RKO (cell line): ENCODE results near the gene SPAAR.
"Not testable (repeated sequence)": the region's sequence is repeated elsewhere in the genome, so short reads cannot be mapped to it uniquely, and the experiment has no call there.

Source experiments
- DNase-seq: peaks from one replicate; pipeline ENCODE4 v3.0.0-alpha.2; 2016; ENCODE audit warnings: low spot score

Gene SPAAR

GRCh38 chr9:35909274-35909673, at the start of gene SPAAR:
Gene SPAAR (plus strand): TSS chr9:35909490. CDS start chr9:35910464, 974 bp downstream.
- no peak for DNase-seq

GRCh38 chr9:35859990-35860339, 49.3 kb upstream of the SPAAR start:
- DNase-seq = no peak

- no peak for DNase-seq
Observed at GRCh38 chr9:35861161-35861897, 48.0 kb upstream of the SPAAR start.

GRCh38 chr9:35862328-35862727, 47.0 kb upstream of the SPAAR start:
- no peak for DNase-seq

- no peak for DNase-seq
Observed at GRCh38 chr9:35863583-35863982, 45.7 kb upstream of the SPAAR start.

- no peak for DNase-seq
Observed at GRCh38 chr9:35864695-35865255, 44.5 kb upstream of the SPAAR start.

- DNase-seq = no peak
Observed at GRCh38 chr9:35867538-35867937, 41.8 kb upstream of the SPAAR start.

GRCh38 chr9:35868933-35869332, 40.4 kb upstream of the SPAAR start:
- no peak for DNase-seq

- no peak for DNase-seq
Observed at GRCh38 chr9:35869621-35870216, 39.6 kb upstream of the SPAAR start.

- no peak for DNase-seq
Observed at GRCh38 chr9:35870351-35870923, 38.9 kb upstream of the SPAAR start, which contains the start of gene OR13J1. Gene OR13J1 (minus strand): TSS chr9:35870401. CDS start chr9:35870401, 0 bp downstream.

- DNase-seq = no peak
Observed at GRCh38 chr9:35871545-35871944, 37.7 kb upstream of the SPAAR start.

GRCh38 chr9:35872505-35872904, 36.8 kb upstream of the SPAAR start:
- no peak for DNase-seq

GRCh38 chr9:35882263-35882848, 26.9 kb upstream of the SPAAR start:
- peak; percentile 67 for DNase-seq

- no peak for DNase-seq
Observed at GRCh38 chr9:35882996-35883395, 26.3 kb upstream of the SPAAR start.

GRCh38 chr9:35884908-35885307, 24.4 kb upstream of the SPAAR start:
- not testable (repeated sequence) for DNase-seq

GRCh38 chr9:35891646-35892045, 17.6 kb upstream of the SPAAR start:
- DNase-seq = no peak

- no peak for DNase-seq
Observed at GRCh38 chr9:35892051-35892450, 17.2 kb upstream of the SPAAR start.

- no peak for DNase-seq
Observed at GRCh38 chr9:35896570-35896969, 12.7 kb upstream of the SPAAR start.

GRCh38 chr9:35897376-35898099, 11.8 kb upstream of the SPAAR start:
- DNase-seq = not testable (repeated sequence)

- DNase-seq = no peak
Observed at GRCh38 chr9:35898337-35898736, 11.0 kb upstream of the SPAAR start.

GRCh38 chr9:35899021-35899420, 10.3 kb upstream of the SPAAR start:
- no peak for DNase-seq

- DNase-seq = peak; percentile 71
Observed at GRCh38 chr9:35903049-35903448, 6.2 kb upstream of the SPAAR start.
